Measurements from ENCODE around the gene TNRC6C.

Gene TNRC6C

GRCh38 chr17:78144736-78145641 is 186.5 kb downstream of the TNRC6C start:
- TF ChIP-seq CTCF (IDR thresholded peaks at IDR 0.05; ENCODE audit: low read depth, low read length): no peak
- DNase-seq (ENCODE audit: low read depth in 2 of 2): no peak

GRCh38 chr17:78146471-78146869 is 188.0 kb downstream of the TNRC6C start:
- no peak for DNase-seq (ENCODE audit: low read depth in 2 of 2)
- no peak for TF ChIP-seq CTCF (IDR thresholded peaks at IDR 0.05; ENCODE audit: low read depth, low read length)

More at GRCh38 chr17:78144736-78145641, 186.5 kb downstream of the TNRC6C start:
- H3K4me3 ChIP-seq (replicated peaks in 1 of 2; ENCODE audit: low read depth in 2 of 2, low read length in 2 of 2): no peak overlapping the region

GRCh38 chr17:78146881-78147280 is 188.4 kb downstream of the TNRC6C start:
- H3K4me3 ChIP-seq (replicated peaks in 1 of 2; ENCODE audit: low read depth in 2 of 2, low read length in 2 of 2): no peak overlapping the region
- no peak for DNase-seq (ENCODE audit: low read depth in 2 of 2)
- TF ChIP-seq CTCF (IDR thresholded peaks at IDR 0.05; ENCODE audit: low read depth, low read length): no peak

More at GRCh38 chr17:78146471-78146869, 188.0 kb downstream of the TNRC6C start:
- H3K4me3 ChIP-seq (replicated peaks in 1 of 2; ENCODE audit: low read depth in 2 of 2, low read length in 2 of 2): no peak overlapping the region

- no peak for TF ChIP-seq CTCF (IDR thresholded peaks at IDR 0.05; ENCODE audit: low read depth, low read length)
- no peak overlapping the region for H3K4me3 ChIP-seq (replicated peaks in 1 of 2; ENCODE audit: low read depth in 2 of 2, low read length in 2 of 2)
- no peak for DNase-seq (ENCODE audit: low read depth in 2 of 2)
These were observed 189.0 kb downstream of the TNRC6C start for GRCh38 chr17:78147315-78147998.

GRCh38 chr17:78148286-78149016 is 189.9 kb downstream of the TNRC6C start:
- no peak for TF ChIP-seq CTCF (IDR thresholded peaks at IDR 0.05; ENCODE audit: low read depth, low read length)
- no peak overlapping the region for H3K4me3 ChIP-seq (replicated peaks in 1 of 2; ENCODE audit: low read depth in 2 of 2, low read length in 2 of 2)
- DNase-seq (ENCODE audit: low read depth in 2 of 2): no peak

GRCh38 chr17:78151514-78152008 is 193.1 kb downstream of the TNRC6C start:
- TF ChIP-seq CTCF (IDR thresholded peaks at IDR 0.05; ENCODE audit: low read depth, low read length): no peak
- peak in 1 of 2 donors; percentile 83 for DNase-seq (ENCODE audit: low read depth in 2 of 2)
- H3K4me3 ChIP-seq (replicated peaks in 1 of 2; ENCODE audit: low read depth in 2 of 2, low read length in 2 of 2): no peak overlapping the region

Data from cardiac fibroblast (primary cell).